HG03097 (cell line): Measurements from ENCODE around the gene CLDN20.
"Not testable (repeated sequence)": the region's sequence is repeated elsewhere in the genome, so short reads cannot be mapped to it uniquely, and the experiment has no call there.

Experiments
- ATAC-seq: cut with Tn5 transposase; IDR thresholded peaks from one replicate; pipeline ENCODE4 v1.9.1; 2021; ENCODE audit not compliant: unreplicated experiment, low FRiP score

CLDN20 gene

GRCh38 chr6:155267411-155267810, 3.6 kb downstream of the CLDN20 start:
- no peak for ATAC-seq

- not testable (repeated sequence) for ATAC-seq
These were observed 4.5 kb downstream of the CLDN20 start for GRCh38 chr6:155268088-155268867.

- ATAC-seq, result no peak
These were observed 6.0 kb downstream of the CLDN20 start for GRCh38 chr6:155269765-155270164.

GRCh38 chr6:155270561-155271091, 6.8 kb downstream of the CLDN20 start:
- ATAC-seq, result no peak

GRCh38 chr6:155271145-155271544, 7.3 kb downstream of the CLDN20 start:
- no peak for ATAC-seq

- ATAC-seq, result no peak
These were observed 8.8 kb downstream of the CLDN20 start for GRCh38 chr6:155272353-155273232.

GRCh38 chr6:155273431-155273830, 9.6 kb downstream of the CLDN20 start:
- no peak for ATAC-seq

- no peak for ATAC-seq
These were observed 10.3 kb downstream of the CLDN20 start for GRCh38 chr6:155274106-155274505.

GRCh38 chr6:155274533-155274932, 10.7 kb downstream of the CLDN20 start:
- ATAC-seq, result no peak

- no peak for ATAC-seq
These were observed 12.1 kb downstream of the CLDN20 start for GRCh38 chr6:155275808-155276480.

- ATAC-seq, result no peak
These were observed 12.8 kb downstream of the CLDN20 start for GRCh38 chr6:155276638-155277037.

GRCh38 chr6:155278319-155279049, 14.7 kb downstream of the CLDN20 start:
- no peak for ATAC-seq

GRCh38 chr6:155284775-155285174, 21.0 kb downstream of the CLDN20 start:
- no peak for ATAC-seq

GRCh38 chr6:155287762-155288161, 23.9 kb downstream of the CLDN20 start:
- no peak for ATAC-seq

GRCh38 chr6:155290491-155290890, 26.7 kb downstream of the CLDN20 start:
- ATAC-seq, result no peak

- no peak for ATAC-seq
These were observed 27.5 kb downstream of the CLDN20 start for GRCh38 chr6:155291291-155291690.

- ATAC-seq, result no peak
These were observed 28.9 kb downstream of the CLDN20 start for GRCh38 chr6:155292711-155293110.

- ATAC-seq, result no peak
These were observed 33.9 kb downstream of the CLDN20 start for GRCh38 chr6:155297669-155298068.

- ATAC-seq, result no peak
These were observed 38.1 kb downstream of the CLDN20 start for GRCh38 chr6:155301867-155302266.

- no peak for ATAC-seq
These were observed 39.6 kb downstream of the CLDN20 start for GRCh38 chr6:155303361-155303870.
